BJ (cell line): ENCODE measurements around the gene TGFB1. TPM values are rescaled to one million over a fixed set of nuclear protein-coding genes. Genes with fewer than 3 reads are reported as not detected.

ENCODE experiments used
- CTCF ChIA-PET: fragments of 350-600 bp; formaldehyde crosslinking; extraction: SDS; loops from one replicate; lab custom pipeline; 2021; ENCODE audit warnings: antibody characterized with exemption, inconsistent platforms; lab: Yijun Ruan, JAX
- POLR2A ChIA-PET: fragments of 300-600 bp; sonication (Branson Sonifier 250); formaldehyde crosslinking; extraction: SDS; loops from one replicate; lab custom pipeline; 2021; ENCODE audit warnings: antibody characterized with exemption; lab: Charles Lee
- DNase-seq: peaks from one replicate; pipeline ENCODE4 v3.0.0-alpha.2; 2011; ENCODE audit warnings: low read depth
- H3K27me3 ChIP-seq: 2 replicates; pipeline ENCODE4 v1.6.0; 2011; ENCODE audit warnings: low read length; ENCODE audit not compliant: control insufficient read depth, insufficient read depth
- H3K36me3 ChIP-seq: 2 replicates; pipeline ENCODE4 v1.5.1; 2011; ENCODE audit warnings: low read length; ENCODE audit not compliant: control insufficient read depth, insufficient read depth
- H3K4me3 ChIP-seq: 2 replicates; pipeline ENCODE4 v1.5.1; 2011; ENCODE audit warnings: low read depth, mild to moderate bottlenecking, control low read depth, low read length
- polyA plus RNA-seq: library from polyadenylated mRNA; depleted of rRNA; stranded (reverse); fragments of >200 nt; gene quantifications from 2 replicates; pipeline ENCODE4 v1.2.3, GENCODE V29; 2011
- TF ChIP-seq, protein P1 (sequence below): IDR thresholded peaks from 2 replicates; pipeline ENCODE4 v1.5.1; 2011; ENCODE audit warnings: low read depth, mild to moderate bottlenecking, control low read depth, inconsistent platforms, low read length, moderate library complexity; ENCODE audit not compliant: insufficient read depth

Gene TGFB1
- polyA plus RNA-seq, 1 experiment: 11.2 TPM

DNA sequence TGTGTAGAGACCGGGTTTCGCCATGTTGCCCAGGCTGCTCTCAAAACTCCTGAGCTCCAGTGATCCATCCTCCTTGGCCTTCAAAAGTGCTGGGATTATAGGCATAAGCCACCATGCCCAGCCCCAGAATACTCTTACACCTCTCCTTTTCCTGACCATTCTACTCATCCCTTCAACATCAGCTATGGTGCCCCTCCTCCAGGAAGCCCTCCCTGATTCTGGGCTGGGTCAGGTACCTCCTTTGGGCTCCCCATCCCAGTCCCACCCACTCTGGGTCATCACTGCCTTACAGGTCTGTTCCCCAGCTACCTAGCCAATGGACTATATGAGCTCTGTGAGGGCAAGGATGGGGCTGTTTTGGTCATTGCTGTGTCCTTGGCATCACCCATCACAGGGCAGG, 9.6 kb downstream of the TGFB1 start:
- no peak overlapping the region for H3K4me3 ChIP-seq
- no peaks in the 10 kb centered on the region for H3K27me3 ChIP-seq
- CTCF ChIA-PET: no interaction called here
- TF ChIP-seq, protein P1, sequence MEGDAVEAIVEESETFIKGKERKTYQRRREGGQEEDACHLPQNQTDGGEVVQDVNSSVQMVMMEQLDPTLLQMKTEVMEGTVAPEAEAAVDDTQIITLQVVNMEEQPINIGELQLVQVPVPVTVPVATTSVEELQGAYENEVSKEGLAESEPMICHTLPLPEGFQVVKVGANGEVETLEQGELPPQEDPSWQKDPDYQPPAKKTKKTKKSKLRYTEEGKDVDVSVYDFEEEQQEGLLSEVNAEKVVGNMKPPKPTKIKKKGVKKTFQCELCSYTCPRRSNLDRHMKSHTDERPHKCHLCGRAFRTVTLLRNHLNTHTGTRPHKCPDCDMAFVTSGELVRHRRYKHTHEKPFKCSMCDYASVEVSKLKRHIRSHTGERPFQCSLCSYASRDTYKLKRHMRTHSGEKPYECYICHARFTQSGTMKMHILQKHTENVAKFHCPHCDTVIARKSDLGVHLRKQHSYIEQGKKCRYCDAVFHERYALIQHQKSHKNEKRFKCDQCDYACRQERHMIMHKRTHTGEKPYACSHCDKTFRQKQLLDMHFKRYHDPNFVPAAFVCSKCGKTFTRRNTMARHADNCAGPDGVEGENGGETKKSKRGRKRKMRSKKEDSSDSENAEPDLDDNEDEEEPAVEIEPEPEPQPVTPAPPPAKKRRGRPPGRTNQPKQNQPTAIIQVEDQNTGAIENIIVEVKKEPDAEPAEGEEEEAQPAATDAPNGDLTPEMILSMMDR: no peak
- H3K36me3 ChIP-seq: peaks cover 33% of the 10 kb centered on the region
- no peak for DNase-seq
- POLR2A ChIA-PET: no interaction called here

DNA sequence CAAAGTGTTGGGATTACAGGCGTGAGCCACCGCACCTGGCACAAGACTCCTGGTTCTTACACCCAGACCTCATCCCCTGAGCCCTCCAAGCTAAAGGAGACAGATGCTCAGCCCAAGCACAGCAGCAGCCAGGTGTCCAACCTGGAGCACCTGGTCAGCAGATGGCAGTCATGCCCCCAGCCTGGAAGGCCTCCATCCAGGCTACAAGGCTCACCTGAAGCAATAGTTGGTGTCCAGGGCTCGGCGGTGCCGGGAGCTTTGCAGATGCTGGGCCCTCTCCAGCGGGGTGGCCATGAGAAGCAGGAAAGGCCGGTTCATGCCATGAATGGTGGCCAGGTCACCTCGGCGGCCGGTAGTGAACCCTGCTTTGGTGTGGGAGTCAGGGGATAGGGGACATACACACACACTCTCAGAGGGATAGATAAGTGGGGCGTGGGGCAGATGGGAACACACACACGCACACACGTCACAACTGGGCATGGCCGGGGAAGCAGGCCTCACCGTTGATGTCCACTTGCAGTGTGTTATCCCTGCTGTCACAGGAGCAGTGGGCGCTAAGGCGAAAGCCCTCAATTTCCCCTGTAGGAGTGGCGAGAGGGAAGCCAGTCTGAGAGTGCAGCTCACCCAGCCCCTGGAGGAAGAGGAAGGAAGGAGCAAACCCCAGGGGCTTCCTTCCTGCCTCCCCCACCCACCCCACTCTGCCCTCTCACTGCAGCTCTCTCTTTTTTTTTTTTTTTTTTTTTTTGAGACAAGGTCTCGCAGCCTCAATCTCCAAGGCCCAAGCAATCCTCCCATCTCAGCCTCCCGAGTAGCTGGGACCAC, 11.8 kb downstream of the TGFB1 start:
- Histone ChIP-seq H3K4me3 (no peak overlapping the region), H3K27me3 (no peaks in the 10 kb centered on the region), H3K36me3 (peaks cover 33% of the 10 kb centered on the region)
- ChIA-PET CTCF (no interaction called here), POLR2A (no interaction called here)
- no peak for DNase-seq
- TF ChIP-seq, protein P1: no peak

DNA sequence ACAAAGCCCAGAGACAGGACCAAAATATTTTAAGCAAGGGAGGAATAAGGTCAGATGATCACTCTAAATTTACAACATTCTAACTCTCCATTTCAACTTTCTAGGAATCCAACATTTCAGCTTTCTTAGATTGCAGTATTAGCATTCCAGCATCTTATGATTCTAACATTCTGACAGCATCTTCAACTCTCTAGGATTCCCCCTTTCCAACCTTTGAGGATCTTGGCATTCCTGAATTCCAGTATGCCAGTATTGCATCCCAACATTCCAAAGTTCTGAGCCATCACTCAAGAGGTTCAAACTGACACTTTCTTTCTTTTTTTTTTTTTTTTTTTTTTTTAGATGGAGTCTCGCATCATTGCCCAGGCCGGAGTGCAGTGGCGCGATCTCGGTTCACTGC, 13.8 kb downstream of the TGFB1 start:
- Histone ChIP-seq H3K27me3 (no peaks in the 10 kb centered on the region), H3K36me3 (peaks cover 34% of the 10 kb centered on the region), H3K4me3 (no peak overlapping the region)
- ChIA-PET POLR2A (no interaction called here), CTCF (no interaction called here)
- DNase-seq: no peak
- TF ChIP-seq, protein P1: no peak

DNA sequence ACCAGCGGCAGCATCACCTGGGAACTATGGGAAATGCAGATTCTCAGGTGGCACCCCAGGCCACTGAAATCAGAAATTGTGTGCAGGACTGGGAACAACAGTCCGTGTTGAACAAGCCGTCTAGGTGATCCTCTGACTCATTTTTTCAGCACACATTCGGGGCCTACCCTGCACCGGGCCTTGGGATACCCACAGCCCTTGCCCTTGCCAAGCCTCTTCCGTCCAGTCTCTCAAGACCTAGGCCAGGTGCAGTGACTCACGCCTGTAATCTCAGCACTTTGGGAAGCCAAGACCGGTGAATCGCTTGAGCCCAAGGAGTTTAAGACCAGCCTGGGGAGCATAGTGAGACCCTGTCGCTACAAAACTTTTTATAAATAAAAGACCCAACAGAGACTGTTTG, 18.3 kb downstream of the TGFB1 start:
- TF ChIP-seq, protein P1: no peak
- ChIA-PET POLR2A (no interaction called here), CTCF (interaction anchor here (1.4 kb wide), 1 partner anchor 14 kb away, joined by 4 read pairs; no protein-coding TSS in a partner anchor)
- no peak for DNase-seq
- peaks cover 24% of the 10 kb centered on the region for H3K36me3 ChIP-seq
- H3K27me3 ChIP-seq: no peaks in the 10 kb centered on the region
- H3K4me3 ChIP-seq: no peak overlapping the region

DNA sequence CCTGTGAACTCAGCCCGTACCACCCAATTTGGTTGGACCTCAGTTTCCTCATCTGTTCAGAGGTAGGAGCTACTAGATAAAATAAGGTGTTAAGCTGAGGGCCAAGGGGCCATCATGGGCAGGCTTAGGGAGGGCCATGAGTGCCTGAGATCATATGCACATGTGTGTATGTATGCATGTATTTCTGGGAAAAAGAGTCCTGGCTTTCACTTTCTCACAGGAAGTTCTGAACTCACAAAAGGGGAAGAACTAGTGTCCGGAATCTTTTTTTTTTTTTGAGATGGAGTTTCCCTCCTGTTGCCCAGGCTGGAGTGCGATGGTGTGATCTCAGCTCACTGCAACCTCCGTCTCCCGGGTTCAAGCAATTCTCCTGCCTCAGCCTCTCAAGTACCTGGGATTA, 18.9 kb downstream of the TGFB1 start:
- H3K4me3 ChIP-seq: no peak overlapping the region
- CTCF ChIA-PET: interaction anchor here (1.4 kb wide), 1 partner anchor 13 kb away, joined by 4 read pairs; no protein-coding TSS in a partner anchor
- TF ChIP-seq, protein P1: no peak
- no peak for DNase-seq
- H3K36me3 ChIP-seq: peaks cover 22% of the 10 kb centered on the region
- H3K27me3 ChIP-seq: no peaks in the 10 kb centered on the region
- POLR2A ChIA-PET: no interaction called here
